Loucy (cell line): ENCODE results near the gene GPBP1.

Experiments used
- H2AFZ ChIP-seq: fragments of 200-600 bp; sonication (generic); 2 replicates; pipeline ENCODE4 v1.6.0; 2016; ENCODE audit warnings: antibody characterized with exemption, mild to moderate bottlenecking, low read length, moderate library complexity
- H3F3A ChIP-seq: fragments of 200-600 bp; 2 replicates; pipeline ENCODE4 v1.6.0; 2016; ENCODE audit warnings: antibody characterized with exemption, low read depth, mild to moderate bottlenecking
- H3K27me3 ChIP-seq: fragments of 200-600 bp; sonication (generic); 2 replicates; pipeline ENCODE4 v1.6.1; 2014; ENCODE audit warnings: low read length, mild to moderate bottlenecking; ENCODE audit not compliant: insufficient read depth, poor library complexity, severe bottlenecking
- H3K36me3 ChIP-seq: fragments of 200-600 bp; sonication (generic); 2 replicates; pipeline ENCODE4 v1.6.1; 2016; ENCODE audit warnings: low read length; ENCODE audit not compliant: insufficient read depth
- H3K4me1 ChIP-seq: fragments of 200-600 bp; sonication (generic); 2 replicates; pipeline ENCODE4 v1.5.1; 2014; ENCODE audit warnings: low read length, mild to moderate bottlenecking; ENCODE audit not compliant: insufficient read depth, poor library complexity, severe bottlenecking
- H3K4me2 ChIP-seq: fragments of 200-600 bp; sonication (generic); 2 replicates; pipeline ENCODE4 v1.6.0; 2014; ENCODE audit warnings: antibody characterized with exemption, low read length, low read depth, mild to moderate bottlenecking; ENCODE audit not compliant: poor library complexity, severe bottlenecking
- H3K4me3 ChIP-seq: fragments of 200-600 bp; sonication (generic); 2 replicates; pipeline ENCODE4 v1.5.1; 2014; ENCODE audit warnings: low read length, mild to moderate bottlenecking, mixed read lengths; ENCODE audit not compliant: poor library complexity, severe bottlenecking
- H3K79me2 ChIP-seq: fragments of 200-600 bp; sonication (generic); 2 replicates; pipeline ENCODE4 v1.6.1; 2014; ENCODE audit warnings: low read length; ENCODE audit not compliant: insufficient read depth
- H3K9ac ChIP-seq: fragments of 200-600 bp; sonication (generic); 2 replicates; pipeline ENCODE4 v1.6.0; 2014; ENCODE audit warnings: mild to moderate bottlenecking, low read depth, low read length, moderate library complexity; ENCODE audit not compliant: poor library complexity, severe bottlenecking
- H3K9me2 ChIP-seq: fragments of 200-600 bp; sonication (generic); replicated peaks from 2 replicates; pipeline ENCODE4 v1.6.1; 2016; ENCODE audit warnings: low read depth, low read length, mixed read lengths
- H3K9me3 ChIP-seq: fragments of 200-600 bp; sonication (generic); 2 replicates; pipeline ENCODE4 v1.6.1; 2014; ENCODE audit warnings: mild to moderate bottlenecking, antibody characterized with exemption, low read length, low read depth; ENCODE audit not compliant: insufficient read depth
- H4K20me1 ChIP-seq: fragments of 200-600 bp; sonication (generic); 2 replicates; pipeline ENCODE4 v1.6.0; 2014; ENCODE audit warnings: antibody characterized with exemption, low read length, mild to moderate bottlenecking; ENCODE audit not compliant: insufficient read depth, poor library complexity, severe bottlenecking
- CTCF ChIP-seq: fragments of 200-600 bp; sonication (generic); conservative IDR thresholded peaks from 2 replicates; pipeline ENCODE4 v1.5.1; 2014; ENCODE audit warnings: mild to moderate bottlenecking, antibody characterized with exemption, low read length
- EZH2phosphoT487 ChIP-seq: fragments of 200-600 bp; IDR thresholded peaks from 2 replicates; pipeline ENCODE4 v1.6.1; 2018; ENCODE audit warnings: antibody characterized with exemption, mild to moderate bottlenecking, moderate library complexity, borderline replicate concordance

The GPBP1 gene

GRCh38 chr5:57157131-57157530, 16.7 kb upstream of the GPBP1 start:
- Histone ChIP-seq H3K9me2 (no peaks in the 10 kb centered on the region), H3K4me3 (no peak overlapping the region), H3K79me2 (no peaks in the 10 kb centered on the region), H3F3A (no peaks in the 10 kb centered on the region), H3K4me1 (no peaks in the 10 kb centered on the region), H4K20me1 (no peaks in the 10 kb centered on the region), H3K36me3 (no peaks in the 10 kb centered on the region), H3K4me2 (no peak overlapping the region), H3K9me3 (no peaks in the 10 kb centered on the region; the same call in 1 of the 2 replicates), H2AFZ (no peak overlapping the region), H3K27me3 (no peaks in the 10 kb centered on the region), H3K9ac (no peak overlapping the region)
- TF ChIP-seq CTCF (no peak), EZH2phosphoT487 (no peak)

- no peak overlapping the region for H2AFZ ChIP-seq
- no peaks in the 10 kb centered on the region for H3K4me1 ChIP-seq
- no peak overlapping the region for H3K4me3 ChIP-seq
- no peak for TF ChIP-seq EZH2phosphoT487
- no peak for TF ChIP-seq CTCF
- no peak overlapping the region for H3K9ac ChIP-seq
- H3K4me2 ChIP-seq = no peak overlapping the region
- H3K9me2 ChIP-seq = no peaks in the 10 kb centered on the region
- no peaks in the 10 kb centered on the region for H3K27me3 ChIP-seq
- H4K20me1 ChIP-seq = no peaks in the 10 kb centered on the region
- no peaks in the 10 kb centered on the region for H3F3A ChIP-seq
- no peaks in the 10 kb centered on the region for H3K36me3 ChIP-seq
- H3K79me2 ChIP-seq = no peaks in the 10 kb centered on the region
- H3K9me3 ChIP-seq = no peaks in the 10 kb centered on the region; the same call in 1 of the 2 replicates
Measured at GRCh38 chr5:57157666-57158065, 16.2 kb upstream of the GPBP1 start.

- H3K79me2 ChIP-seq = no peaks in the 10 kb centered on the region
- H3K9me2 ChIP-seq = no peaks in the 10 kb centered on the region
- no peak overlapping the region for H3K4me2 ChIP-seq
- no peaks in the 10 kb centered on the region for H4K20me1 ChIP-seq
- no peak overlapping the region for H3K9ac ChIP-seq
- H3F3A ChIP-seq = no peaks in the 10 kb centered on the region
- no peak overlapping the region for H2AFZ ChIP-seq
- TF ChIP-seq EZH2phosphoT487 = no peak
- TF ChIP-seq CTCF = no peak
- no peaks in the 10 kb centered on the region for H3K9me3 ChIP-seq
- H3K36me3 ChIP-seq = no peaks in the 10 kb centered on the region
- peaks cover 3% of the 10 kb centered on the region for H3K4me1 ChIP-seq
- H3K27me3 ChIP-seq = no peaks in the 10 kb centered on the region
- no peak overlapping the region for H3K4me3 ChIP-seq
Measured at GRCh38 chr5:57163553-57164006, 10.3 kb upstream of the GPBP1 start.
